B cell (primary cell): Measurements from ENCODE around the gene EPHA2. TPM values are rescaled to one million over a fixed set of nuclear protein-coding genes. Genes with fewer than 3 reads are reported as not detected.

ENCODE experiments used
- ATAC-seq: fragments of 200-7000 bp; cut with Tn5 transposase; one replicate; pipeline ENCODE4 v1.10.0; 2021; ENCODE audit warnings: low read depth, mild to moderate bottlenecking, moderate number of reproducible peaks, moderate library complexity
- CTCF ChIA-PET: fragments of 350-600 bp; sonication (Branson Sonifier 250); formaldehyde crosslinking; loops from one replicate; lab custom pipeline; 2021; ENCODE audit warnings: antibody characterized with exemption, inconsistent platforms; lab: Charles Lee
- POLR2A ChIA-PET: fragments of 350-600 bp; sonication (Branson Sonifier 250); formaldehyde crosslinking; loops from one replicate; lab custom pipeline; 2021; ENCODE audit warnings: antibody characterized with exemption; lab: Charles Lee
- DNase-seq: peaks from one replicate; pipeline ENCODE4 v3.0.0; 2013
- H2AFZ ChIP-seq: 2 replicates; pipeline ENCODE4 v1.6.1; 2012; ENCODE audit warnings: mild to moderate bottlenecking, low read depth, low read length; ENCODE audit not compliant: insufficient read depth, poor library complexity, severe bottlenecking
- H3K27ac ChIP-seq, 2 donors: 1 replicate in 1 of 2; 2 replicates in 1 of 2; pipeline ENCODE4 v1.5.1; 2012 to 2013; ENCODE audit warnings: low read length in 2 of 2, mild to moderate bottlenecking in 2 of 2, moderate library complexity in 1 of 2
- H3K27me3 ChIP-seq, 4 experiments: fragments of 200-600 bp in 1 of 4; sonication (generic) in 1 of 4; replicated peaks in 1 of 4; 1 replicate in 2 of 4; 2 replicates in 2 of 4; pipeline versions ENCODE4 v1.6.1 to v1.7.0; 2013 to 2016; ENCODE audit warnings: low read length in 3 of 4, mild to moderate bottlenecking in 2 of 4, mixed read lengths in 1 of 4, moderate library complexity in 1 of 4; ENCODE audit not compliant: insufficient read depth in 4 of 4, control insufficient read depth in 3 of 4; ENCODE audit errors: control extremely low read depth in 1 of 4
- H3K36me3 ChIP-seq, 2 experiments: replicated peaks in 1 of 2; 1 replicate in 1 of 2; 2 replicates in 1 of 2; pipeline versions ENCODE4 v1.6.1 to v1.7.1; 2013; ENCODE audit warnings: low read length in 1 of 2; ENCODE audit not compliant: insufficient read depth in 2 of 2, control insufficient read depth in 1 of 2; ENCODE audit errors: control extremely low read depth in 1 of 2, extremely low read depth in 1 of 2
- H3K4me1 ChIP-seq, 2 donors: fragments of 200-600 bp in 1 of 2; sonication (generic) in 1 of 2; 1 replicate in 1 of 2; 2 replicates in 1 of 2; pipeline versions ENCODE4 v1.5.1 to v1.6.1; 2013 to 2017; ENCODE audit warnings: low read length in 2 of 2; ENCODE audit not compliant: control insufficient read depth in 2 of 2, insufficient read depth in 2 of 2
- H3K4me2 ChIP-seq: replicated peaks from 2 replicates; pipeline ENCODE3; 2012; ENCODE audit warnings: mild to moderate bottlenecking, low read depth, low read length; ENCODE audit not compliant: poor library complexity, severe bottlenecking
- H3K4me3 ChIP-seq, 5 experiments: fragments of 200-600 bp in 1 of 5; sonication (generic) in 1 of 5; 1 replicate in 3 of 5; 2 replicates in 2 of 5; pipeline versions ENCODE4 v1.5.1 to v1.7.0; 2011 to 2016; ENCODE audit warnings: low read length in 4 of 5, mild to moderate bottlenecking in 4 of 5, low read depth in 2 of 5, control low read depth in 1 of 5, moderate library complexity in 1 of 5; ENCODE audit not compliant: insufficient read depth in 1 of 5; ENCODE audit errors: control extremely low read depth in 1 of 5, extremely low read depth in 1 of 5
- H3K79me2 ChIP-seq: fragments of 200-600 bp; sonication (generic); one replicate; pipeline ENCODE4 v1.6.0; 2016; ENCODE audit warnings: low read length; ENCODE audit not compliant: control insufficient read depth, insufficient read depth
- H3K9ac ChIP-seq: fragments of 200-600 bp; sonication (generic); 2 replicates; pipeline ENCODE4 v1.6.1; 2017; ENCODE audit warnings: mild to moderate bottlenecking, low read length, moderate library complexity
- H3K9me3 ChIP-seq, 3 donors: one replicate each; pipeline versions ENCODE4 v1.6.1 to v1.7.1; 2013; ENCODE audit warnings: low read length in 2 of 3; ENCODE audit not compliant: control insufficient read depth in 2 of 3, insufficient read depth in 1 of 3; ENCODE audit errors: control extremely low read depth in 1 of 3
- H4K20me1 ChIP-seq: 2 replicates; pipeline ENCODE4 v1.6.0; 2012; ENCODE audit warnings: mild to moderate bottlenecking, low read length; ENCODE audit not compliant: insufficient read depth, control insufficient read depth, poor library complexity, severe bottlenecking
- H3K27ac Mint-ChIP-seq: one replicate; pipeline ENCODE4 v1.8.0; 2021; ENCODE audit warnings: mixed read lengths
- H3K27me3 Mint-ChIP-seq: one replicate; pipeline ENCODE4 v1.8.0; 2021; ENCODE audit warnings: mixed read lengths
- H3K4me1 Mint-ChIP-seq: one replicate; pipeline ENCODE4 v1.8.0; 2021; ENCODE audit warnings: mixed read lengths
- H3K4me3 Mint-ChIP-seq: one replicate; pipeline ENCODE4 v1.8.0; 2021; ENCODE audit warnings: mixed read lengths
- H3K9me3 Mint-ChIP-seq: one replicate; pipeline ENCODE4 v1.8.0; 2022; ENCODE audit warnings: mixed read lengths; ENCODE audit not compliant: insufficient read depth
- EZH2 ChIP-seq: IDR thresholded peaks from 2 replicates; pipeline ENCODE4 v1.6.1; 2012; ENCODE audit warnings: borderline replicate concordance, low read depth, mild to moderate bottlenecking, moderate library complexity, low read length; ENCODE audit not compliant: insufficient read depth, poor library complexity, severe bottlenecking
- WGBS: methylation state at CpG from one replicate; pipeline ENCODE4 v1.1.5; 2013; ENCODE audit warnings: missing lambda C conversion rate; ENCODE audit not compliant: insufficient coverage; 5-methylcytosine and 5-hydroxymethylcytosine counted together
- intact Hi-C: fragments of 100-400 bp; cut with micrococcal nuclease; formaldehyde crosslinking; loops from one replicate; pipeline ENCODE4 v1.10.0; 2022
- polyA plus RNA-seq: library from polyadenylated mRNA; depleted of rRNA; stranded (reverse); fragments of >200 nt; gene quantifications from 2 replicates; pipeline ENCODE4 v1.2.3, GENCODE V29; 2012
- total RNA-seq, 2 donors: library from RNA; stranded (reverse); fragments of 120-200 nt in 1 of 2; gene quantifications; 1 replicate in 1 of 2; 2 replicates in 1 of 2; pipeline versions ENCODE4 v1.2.3 to v1.2.4, GENCODE V29; 2013 to 2022
- TF ChIP-seq, protein P1 (sequence below): fragments of 200-600 bp; IDR thresholded peaks from one replicate; pipeline ENCODE4 v1.8.0; 2022; ENCODE audit warnings: antibody characterized with exemption, mild to moderate bottlenecking

EPHA2 gene
- total and polyA plus RNA-seq, 2 donors (not counting 1 experiment from before 2014, with no cell fraction given) = 0.12 TPM; not detected in 1

GRCh38 chr1:16131636-16132324 is 24.1 kb downstream of the EPHA2 start:
- 89% methylated on average over 24 of the region's 28 CpGs for WGBS

DNA sequence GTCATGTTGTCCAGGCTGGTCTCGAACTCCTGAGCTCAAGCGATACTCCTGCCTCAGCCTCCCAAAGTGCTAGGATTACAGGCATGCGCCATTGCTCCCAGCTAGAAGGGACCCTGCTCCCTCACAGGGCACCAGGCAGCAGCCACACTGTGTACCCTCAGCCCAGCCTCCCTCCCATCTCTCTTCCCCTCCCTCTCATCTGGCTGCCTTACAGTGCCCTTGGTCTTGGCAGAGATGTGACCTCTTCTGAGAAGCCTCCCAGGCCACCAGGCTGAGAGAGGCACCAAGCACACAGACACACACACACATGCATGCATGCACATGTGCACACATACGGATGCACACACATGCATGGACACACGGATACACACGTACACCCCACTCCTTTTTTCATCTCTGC is 25.0 kb downstream of the EPHA2 start:
- ChIA-PET POLR2A (no interaction called here), CTCF (interaction anchor here (0.6 kb wide), 1 partner anchor 315 kb away, joined by 3 read pairs; no protein-coding TSS in a partner anchor)
- intact Hi-C loops = no loop called here
- Mint-ChIP-seq H3K9me3 (no peaks in the 10 kb centered on the region), H3K4me3 (no peak overlapping the region), H3K27me3 (peaks cover 21% of the 10 kb centered on the region), H3K27ac (no peak overlapping the region), H3K4me1 (no peaks in the 10 kb centered on the region)
- Histone ChIP-seq H3K27me3 (peaks cover 0 to 11% (median 3%) of the 10 kb centered on the region in 4 experiments), H2AFZ (no peak overlapping the region), H3K4me2 (no peak overlapping the region), H3K4me1 (no peaks in the 10 kb centered on the region), H3K36me3 (no peaks in the 10 kb centered on the region), H4K20me1 (no peaks in the 10 kb centered on the region), H3K79me2 (no peaks in the 10 kb centered on the region), H3K4me3 (no peak overlapping the region), H3K9me3 (peaks cover 0 to 2% (median 0%) of the 10 kb centered on the region in 3 donors), H3K9ac (no peak overlapping the region), H3K27ac (no peak overlapping the region)
- 87% methylated on average over 6 of the region's 6 CpGs for WGBS
- ATAC-seq (no peak), DNase-seq (no peak)
- TF ChIP-seq, protein P1, sequence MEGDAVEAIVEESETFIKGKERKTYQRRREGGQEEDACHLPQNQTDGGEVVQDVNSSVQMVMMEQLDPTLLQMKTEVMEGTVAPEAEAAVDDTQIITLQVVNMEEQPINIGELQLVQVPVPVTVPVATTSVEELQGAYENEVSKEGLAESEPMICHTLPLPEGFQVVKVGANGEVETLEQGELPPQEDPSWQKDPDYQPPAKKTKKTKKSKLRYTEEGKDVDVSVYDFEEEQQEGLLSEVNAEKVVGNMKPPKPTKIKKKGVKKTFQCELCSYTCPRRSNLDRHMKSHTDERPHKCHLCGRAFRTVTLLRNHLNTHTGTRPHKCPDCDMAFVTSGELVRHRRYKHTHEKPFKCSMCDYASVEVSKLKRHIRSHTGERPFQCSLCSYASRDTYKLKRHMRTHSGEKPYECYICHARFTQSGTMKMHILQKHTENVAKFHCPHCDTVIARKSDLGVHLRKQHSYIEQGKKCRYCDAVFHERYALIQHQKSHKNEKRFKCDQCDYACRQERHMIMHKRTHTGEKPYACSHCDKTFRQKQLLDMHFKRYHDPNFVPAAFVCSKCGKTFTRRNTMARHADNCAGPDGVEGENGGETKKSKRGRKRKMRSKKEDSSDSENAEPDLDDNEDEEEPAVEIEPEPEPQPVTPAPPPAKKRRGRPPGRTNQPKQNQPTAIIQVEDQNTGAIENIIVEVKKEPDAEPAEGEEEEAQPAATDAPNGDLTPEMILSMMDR = no peak
- no peak for TF ChIP-seq EZH2

More at GRCh38 chr1:16131636-16132324, 24.1 kb downstream of the EPHA2 start:
- Histone ChIP-seq H3K4me2 (no peak overlapping the region), H3K27me3 (peaks cover 0 to 10% (median 1%) of the 10 kb centered on the region in 4 experiments), H3K27ac (no peak overlapping the region), H3K4me3 (no peak overlapping the region), H3K9me3 (peaks cover 0 to 2% (median 0%) of the 10 kb centered on the region in 3 donors), H3K79me2 (no peaks in the 10 kb centered on the region), H3K9ac (no peak overlapping the region), H3K36me3 (no peaks in the 10 kb centered on the region), H3K4me1 (no peaks in the 10 kb centered on the region), H4K20me1 (no peaks in the 10 kb centered on the region), H2AFZ (no peak overlapping the region)
- intact Hi-C loops = no loop called here
- Mint-ChIP-seq H3K27ac (no peak overlapping the region), H3K4me3 (no peak overlapping the region), H3K27me3 (peaks cover 20% of the 10 kb centered on the region), H3K4me1 (no peaks in the 10 kb centered on the region), H3K9me3 (no peaks in the 10 kb centered on the region)
- ChIA-PET POLR2A (no interaction called here), CTCF (no interaction called here)
- TF ChIP-seq, protein P1 = no peak
- TF ChIP-seq EZH2 = no peak
- ATAC-seq (no peak), DNase-seq (no peak)
